Adipocyte (in vitro differentiated cells): Measurements from ENCODE around the gene GPR162.

ENCODE experiments used
- DNase-seq: peaks from one replicate; pipeline ENCODE4 v3.0.0-alpha.2; 2015; ENCODE audit warnings: low read depth
- H3K27me3 ChIP-seq: replicated peaks from 2 replicates; pipeline ENCODE4 v1.7.0; 2013; ENCODE audit warnings: mild to moderate bottlenecking, low read length, moderate library complexity; ENCODE audit not compliant: control insufficient read depth, insufficient read depth
- H3K36me3 ChIP-seq: 2 replicates; pipeline ENCODE4 v1.7.0; 2013; ENCODE audit warnings: low read length, mild to moderate bottlenecking, moderate library complexity; ENCODE audit not compliant: control insufficient read depth, insufficient read depth, severe bottlenecking
- H3K4me1 ChIP-seq: 2 replicates; pipeline ENCODE4 v1.7.0; 2013; ENCODE audit warnings: mild to moderate bottlenecking, low read length, moderate library complexity; ENCODE audit not compliant: control insufficient read depth, insufficient read depth
- H3K4me3 ChIP-seq: 2 replicates; pipeline ENCODE4 v1.7.0; 2013; ENCODE audit warnings: mild to moderate bottlenecking, low read length, moderate library complexity
- H3K9ac ChIP-seq: 2 replicates; pipeline ENCODE4 v1.7.0; 2013; ENCODE audit warnings: mild to moderate bottlenecking, low read length, moderate library complexity
- H3K9me3 ChIP-seq: 2 replicates; pipeline ENCODE4 v1.7.0; 2013; ENCODE audit warnings: mild to moderate bottlenecking, low read length, moderate library complexity; ENCODE audit not compliant: control insufficient read depth

Gene GPR162

DNA sequence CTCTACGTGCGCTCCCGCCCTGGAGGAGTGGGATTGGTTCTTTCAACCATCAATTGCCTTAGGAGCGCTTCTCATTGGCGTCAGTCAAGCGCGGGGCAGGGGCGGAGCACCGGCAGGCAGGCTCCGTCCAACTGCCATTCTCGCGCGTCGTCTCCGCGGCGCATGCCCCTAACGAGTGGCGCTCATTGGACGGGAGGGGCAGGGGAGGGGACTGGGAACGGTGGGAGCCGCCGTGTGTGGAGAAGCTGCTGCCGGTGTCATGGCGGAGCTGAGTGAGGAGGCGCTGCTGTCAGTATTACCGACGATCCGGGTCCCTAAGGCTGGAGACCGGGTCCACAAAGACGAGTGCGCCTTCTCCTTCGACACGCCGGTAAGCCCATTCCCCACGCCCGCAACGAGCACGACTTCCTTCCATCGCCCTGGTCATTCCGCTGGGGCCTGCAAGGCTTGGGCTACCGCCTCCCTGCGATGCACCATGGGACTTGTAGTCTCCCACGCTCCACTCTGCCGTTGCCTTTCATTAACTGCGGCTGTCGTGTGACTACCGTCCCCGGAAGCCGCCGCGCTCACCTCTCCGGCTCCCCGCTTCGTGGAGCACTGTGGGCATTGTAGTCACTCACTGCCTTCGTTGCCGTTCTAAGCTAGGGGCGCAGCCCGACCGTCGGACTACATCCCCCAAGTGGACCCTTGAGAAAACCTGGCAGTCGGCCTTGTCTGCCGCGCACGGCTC, 30.5 kb downstream of the GPR162 start, which contains the start of gene USP5:
Gene USP5, plus strand, starts transcription at position 230 of the 730 bp plus-strand sequence. Its CDS starts 30 bp downstream, at position 260.
- H3K4me1 ChIP-seq: peaks cover 22% of the 10 kb centered on the region
- peak within 1 kb of the TSS; percentile 84 for H3K4me3 ChIP-seq
- no peaks in the 10 kb centered on the region for H3K27me3 ChIP-seq
- peak; percentile 100 for DNase-seq
- peaks cover 16% of the 10 kb centered on the region for H3K36me3 ChIP-seq
- H3K9me3 ChIP-seq: no peaks in the 10 kb centered on the region
- peak within 1 kb of the TSS; percentile 85 for H3K9ac ChIP-seq

- Histone ChIP-seq H3K4me3 (peak overlapping the region; percentile 84), H3K4me1 (peaks cover 22% of the 10 kb centered on the region), H3K27me3 (no peaks in the 10 kb centered on the region), H3K9ac (peak overlapping the region; percentile 85), H3K9me3 (no peaks in the 10 kb centered on the region), H3K36me3 (peaks cover 23% of the 10 kb centered on the region)
- DNase-seq: peak; percentile 83
Observed at GRCh38 chr12:6852651-6853354, 31.2 kb downstream of the GPR162 start.

DNA sequence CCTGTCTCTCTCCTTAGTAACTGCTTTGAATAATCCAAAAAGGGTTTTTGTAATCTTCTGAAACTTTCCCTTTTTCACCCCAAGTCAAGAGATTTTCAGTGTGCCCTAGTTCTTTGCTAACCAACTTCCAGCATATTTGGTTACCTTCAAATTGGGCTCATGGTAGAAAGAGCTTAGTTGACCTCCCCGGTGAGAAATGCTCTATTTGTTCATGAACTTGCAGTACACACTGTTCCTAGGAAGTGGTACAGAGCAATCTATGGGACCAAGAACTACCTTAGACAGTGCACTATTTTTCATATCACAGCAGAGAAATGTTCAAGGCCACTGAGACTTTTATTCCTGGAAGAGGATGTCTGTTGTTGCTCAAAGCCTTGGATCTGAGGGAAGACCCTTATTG, 32.0 kb downstream of the GPR162 start:
- H3K27me3 ChIP-seq: no peaks in the 10 kb centered on the region
- peak overlapping the region; percentile 84 for H3K4me3 ChIP-seq
- DNase-seq: no peak
- peaks cover 22% of the 10 kb centered on the region for H3K4me1 ChIP-seq
- peaks cover 31% of the 10 kb centered on the region for H3K36me3 ChIP-seq
- no peaks in the 10 kb centered on the region for H3K9me3 ChIP-seq
- H3K9ac ChIP-seq: peak overlapping the region; percentile 85

DNA sequence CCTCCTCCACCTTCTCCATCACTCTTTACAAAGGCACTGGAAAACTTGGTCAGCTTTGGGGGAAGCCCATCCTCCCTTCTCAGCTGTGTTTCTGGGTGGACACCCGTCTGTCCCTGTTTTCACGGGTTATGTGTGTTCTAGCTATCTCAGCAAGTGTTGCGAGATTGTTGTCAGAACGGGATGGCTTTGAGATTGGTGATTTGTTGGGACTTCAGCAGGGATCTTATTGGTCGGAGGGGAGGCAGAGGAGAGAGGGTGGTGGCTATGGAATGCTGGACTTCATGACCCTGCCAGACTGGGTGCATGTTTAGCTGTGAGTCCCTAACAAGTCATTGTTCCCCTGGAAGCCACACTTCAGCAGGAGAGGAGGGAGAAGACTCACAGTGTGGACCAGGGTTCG, 32.4 kb downstream of the GPR162 start:
- Histone ChIP-seq H3K9ac (peak overlapping the region; percentile 85), H3K9me3 (no peaks in the 10 kb centered on the region), H3K36me3 (peaks cover 35% of the 10 kb centered on the region), H3K27me3 (no peaks in the 10 kb centered on the region), H3K4me3 (peak overlapping the region; percentile 84), H3K4me1 (peaks cover 22% of the 10 kb centered on the region)
- no peak for DNase-seq

DNA sequence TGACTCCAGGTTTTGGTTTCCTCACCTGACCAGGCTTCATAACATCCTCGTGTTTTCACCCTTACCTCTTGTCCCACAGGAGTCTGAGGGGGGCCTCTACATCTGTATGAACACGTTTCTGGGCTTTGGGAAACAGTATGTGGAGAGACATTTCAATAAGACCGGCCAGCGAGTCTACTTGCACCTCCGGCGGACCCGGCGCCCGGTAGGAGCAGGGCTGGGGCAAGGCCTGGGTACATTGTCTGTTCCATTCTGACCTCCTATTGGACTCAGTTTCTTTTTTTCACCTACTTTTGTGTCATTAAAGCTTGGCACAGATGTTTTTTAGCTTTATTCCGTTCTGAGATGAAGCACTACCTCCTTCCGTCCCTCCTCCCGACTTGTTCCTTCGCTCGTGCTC, 33.7 kb downstream of the GPR162 start:
- Histone ChIP-seq H3K4me3 (no peak overlapping the region), H3K36me3 (peaks cover 47% of the 10 kb centered on the region), H3K9ac (no peak overlapping the region), H3K27me3 (no peaks in the 10 kb centered on the region), H3K4me1 (peaks cover 22% of the 10 kb centered on the region), H3K9me3 (no peaks in the 10 kb centered on the region)
- no peak for DNase-seq

DNA sequence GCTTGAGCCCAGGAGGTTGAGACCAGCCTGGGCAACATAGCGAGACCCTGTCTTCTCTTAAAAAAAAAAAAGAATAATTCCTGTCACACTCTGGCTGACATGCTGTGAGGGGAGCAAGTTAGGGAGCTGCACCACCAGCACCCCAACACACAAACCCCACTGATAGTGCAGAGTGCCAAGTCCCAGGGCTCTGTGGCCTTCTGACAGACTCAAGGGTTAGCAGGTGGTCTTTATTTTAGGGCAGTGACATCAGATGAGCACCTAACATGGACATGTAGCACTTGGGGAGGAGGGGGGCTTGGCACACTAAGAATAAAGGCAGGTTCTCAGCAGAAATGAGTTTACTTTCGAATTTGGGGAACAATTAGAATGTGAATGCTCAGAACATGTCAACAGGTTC, 37.2 kb downstream of the GPR162 start:
- Histone ChIP-seq H3K9ac (no peak overlapping the region), H3K36me3 (peaks cover 82% of the 10 kb centered on the region), H3K4me3 (no peak overlapping the region), H3K27me3 (no peaks in the 10 kb centered on the region), H3K4me1 (peaks cover 8% of the 10 kb centered on the region), H3K9me3 (no peaks in the 10 kb centered on the region)
- DNase-seq: no peak

DNA sequence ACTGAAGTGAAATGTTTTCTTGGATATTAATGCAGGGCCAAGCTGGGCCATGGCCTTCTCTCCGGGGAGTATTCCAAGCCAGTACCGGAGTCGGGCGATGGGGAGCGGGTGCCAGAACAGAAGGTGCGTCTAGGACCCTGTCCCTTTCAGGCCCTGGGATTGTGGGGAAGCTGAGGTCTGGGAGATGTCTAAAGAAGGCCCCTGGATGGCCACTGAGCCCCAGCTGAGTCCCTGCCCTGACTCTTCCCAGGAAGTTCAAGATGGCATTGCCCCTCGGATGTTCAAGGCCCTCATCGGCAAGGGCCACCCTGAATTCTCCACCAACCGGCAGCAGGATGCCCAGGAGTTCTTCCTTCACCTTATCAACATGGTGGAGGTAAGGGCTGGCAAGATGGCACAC, 38.5 kb downstream of the GPR162 start:
- no peaks in the 10 kb centered on the region for H3K4me1 ChIP-seq
- H3K27me3 ChIP-seq: no peaks in the 10 kb centered on the region
- H3K9me3 ChIP-seq: no peaks in the 10 kb centered on the region
- H3K36me3 ChIP-seq: peaks cover 94% of the 10 kb centered on the region
- no peak overlapping the region for H3K4me3 ChIP-seq
- no peak overlapping the region for H3K9ac ChIP-seq
- DNase-seq: no peak

DNA sequence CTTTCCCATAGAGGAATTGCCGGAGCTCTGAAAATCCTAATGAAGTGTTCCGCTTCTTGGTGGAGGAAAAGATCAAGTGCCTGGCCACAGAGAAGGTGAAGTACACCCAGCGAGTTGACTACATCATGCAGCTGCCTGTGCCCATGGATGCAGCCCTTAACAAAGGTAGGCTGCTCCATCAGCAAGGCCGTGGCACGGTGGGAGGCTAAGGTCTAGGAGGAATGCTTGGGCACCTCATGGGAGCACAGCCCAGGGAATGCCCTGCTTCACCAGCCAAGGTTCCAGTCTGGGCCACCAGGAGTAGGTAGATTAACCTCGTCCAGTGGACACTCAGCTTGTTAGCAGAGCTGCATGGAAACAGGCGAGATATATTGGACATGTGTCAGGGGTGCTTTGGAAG, 39.3 kb downstream of the GPR162 start:
- no peak overlapping the region for H3K9ac ChIP-seq
- no peaks in the 10 kb centered on the region for H3K4me1 ChIP-seq
- no peaks in the 10 kb centered on the region for H3K9me3 ChIP-seq
- no peaks in the 10 kb centered on the region for H3K27me3 ChIP-seq
- H3K36me3 ChIP-seq: peaks cover 97% of the 10 kb centered on the region
- no peak overlapping the region for H3K4me3 ChIP-seq
- DNase-seq: no peak

GRCh38 chr12:6861391-6861790, 39.8 kb downstream of the GPR162 start:
- no peak for DNase-seq
- Histone ChIP-seq H3K9me3 (no peaks in the 10 kb centered on the region), H3K9ac (no peak overlapping the region), H3K4me1 (peaks cover 2% of the 10 kb centered on the region), H3K4me3 (no peak overlapping the region), H3K27me3 (no peaks in the 10 kb centered on the region), H3K36me3 (peaks cover 94% of the 10 kb centered on the region)

DNA sequence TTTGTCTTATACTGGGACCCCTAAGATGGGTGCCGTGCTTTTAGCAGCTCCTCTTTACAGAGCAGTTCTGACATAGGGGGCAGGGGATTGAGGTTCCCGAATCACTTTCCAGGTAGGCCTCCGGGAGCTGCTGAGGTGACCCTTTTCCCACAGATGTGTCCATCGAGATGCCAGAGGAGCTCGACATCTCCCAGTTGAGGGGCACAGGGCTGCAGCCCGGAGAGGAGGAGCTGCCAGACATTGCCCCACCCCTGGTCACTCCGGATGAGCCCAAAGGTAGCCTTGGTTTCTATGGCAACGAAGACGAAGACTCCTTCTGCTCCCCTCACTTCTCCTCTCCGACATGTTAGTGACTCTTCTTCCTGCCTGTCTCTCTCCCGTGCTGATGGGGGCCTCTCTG, 41.4 kb downstream of the GPR162 start:
- Histone ChIP-seq H3K27me3 (no peaks in the 10 kb centered on the region), H3K36me3 (peaks cover 78% of the 10 kb centered on the region), H3K9me3 (no peaks in the 10 kb centered on the region), H3K4me1 (peaks cover 8% of the 10 kb centered on the region), H3K9ac (no peak overlapping the region), H3K4me3 (no peak overlapping the region)
- DNase-seq: no peak

DNA sequence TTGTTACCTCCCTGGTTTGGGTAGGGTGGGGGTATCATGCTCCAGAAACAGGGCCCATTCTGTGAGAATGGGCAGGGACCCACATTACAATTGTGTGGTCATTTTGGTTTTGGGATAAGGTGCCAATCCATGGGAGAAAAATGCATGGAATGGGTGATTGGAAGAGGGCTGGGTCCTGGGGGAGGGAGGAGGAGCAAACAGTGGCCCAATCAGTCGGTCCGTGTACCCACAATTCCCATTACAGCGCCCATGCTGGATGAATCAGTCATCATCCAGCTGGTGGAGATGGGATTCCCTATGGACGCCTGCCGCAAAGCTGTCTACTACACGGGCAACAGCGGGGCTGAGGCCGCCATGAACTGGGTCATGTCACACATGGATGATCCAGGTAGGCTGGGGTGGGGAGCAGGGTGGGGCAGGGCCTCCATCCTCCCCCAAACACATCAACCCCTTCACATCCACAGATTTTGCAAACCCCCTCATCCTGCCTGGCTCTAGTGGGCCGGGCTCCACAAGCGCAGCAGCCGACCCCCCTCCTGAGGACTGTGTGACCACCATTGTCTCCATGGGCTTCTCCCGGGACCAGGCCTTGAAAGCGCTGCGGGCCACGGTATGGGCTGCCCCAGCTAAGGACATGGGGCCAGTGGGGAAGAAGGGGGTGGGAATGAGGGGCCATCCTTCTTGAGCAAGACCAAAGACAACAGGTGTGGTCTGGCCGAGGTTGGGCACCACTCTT, 42.1 kb downstream of the GPR162 start:
- H3K27me3 ChIP-seq: no peaks in the 10 kb centered on the region
- no peak overlapping the region for H3K4me3 ChIP-seq
- no peak overlapping the region for H3K9ac ChIP-seq
- DNase-seq: no peak
- H3K36me3 ChIP-seq: peaks cover 71% of the 10 kb centered on the region
- H3K4me1 ChIP-seq: peaks cover 14% of the 10 kb centered on the region
- H3K9me3 ChIP-seq: no peaks in the 10 kb centered on the region
